Heart left ventricle (tissue), 16 donors: ENCODE results near the gene ACSS3. TPM values are rescaled to one million over a fixed set of nuclear protein-coding genes. Genes with fewer than 3 reads are reported as not detected.
A peak's percentile ranks its signal among the peaks of the same experiment; 100 is the strongest.

Experiments used
- ATAC-seq, 4 donors: fragments of 200-7000 bp; cut with Tn5 transposase; one replicate each; pipeline ENCODE4 v1.9.1; 2020 to 2022; ENCODE audit warnings: moderate library complexity in 4 of 4, mild to moderate bottlenecking in 3 of 4, moderate number of reproducible peaks in 1 of 4
- DNase-seq, 5 donors: peaks; one replicate each; pipeline ENCODE4 v3.0.0-alpha.2; 2020
- H3K27ac ChIP-seq, 12 donors: fragments of 200-600 bp; sonication (generic) in 4 of 12; one replicate each; pipeline versions ENCODE4 v1.5.0 to v1.8.0; 2016 to 2022; ENCODE audit warnings: mild to moderate bottlenecking in 2 of 12
- H3K27me3 ChIP-seq, 9 donors: fragments of 200-600 bp; sonication (generic) in 2 of 9; one replicate each; pipeline versions ENCODE4 v1.5.1 to v1.8.0; 2016 to 2022; ENCODE audit warnings: mild to moderate bottlenecking in 3 of 9
- H3K36me3 ChIP-seq, 9 donors: fragments of 200-600 bp; sonication (generic) in 2 of 9; one replicate each; pipeline versions ENCODE4 v1.5.0 to v1.8.0; 2018 to 2022; ENCODE audit warnings: mild to moderate bottlenecking in 2 of 9
- H3K4me1 ChIP-seq, 12 donors: fragments of 200-600 bp; sonication (generic) in 4 of 12; one replicate each; pipeline versions ENCODE4 v1.5.0 to v1.8.0; 2016 to 2022; ENCODE audit warnings: mild to moderate bottlenecking in 3 of 12
- H3K4me3 ChIP-seq, 12 donors: fragments of 200-600 bp; sonication (generic) in 4 of 12; one replicate each; pipeline versions ENCODE4 v1.5.0 to v1.8.0; 2017 to 2022; ENCODE audit warnings: mild to moderate bottlenecking in 9 of 12, moderate library complexity in 4 of 12
- H3K9me3 ChIP-seq, 12 donors: fragments of 200-600 bp; sonication (generic) in 4 of 12; one replicate each; pipeline versions ENCODE4 v1.5.0 to v1.8.0; 2016 to 2022; ENCODE audit warnings: mild to moderate bottlenecking in 1 of 12
- POLR2A ChIP-seq, 2 donors: fragments of 450-650 bp; IDR thresholded peaks; one replicate each; pipeline ENCODE4 v1.6.1; 2017; ENCODE audit warnings: antibody characterized with exemption in 2 of 2, mild to moderate bottlenecking in 2 of 2, moderate library complexity in 2 of 2
- WGBS, 4 donors: extraction: QIAGEN DNeasy Blood & Tissue Kit in 2 of 4; methylation state at CpG; one replicate each; pipeline versions ENCODE4 v1.1.5 to v1.1.7; 2013 to 2018; 5-methylcytosine and 5-hydroxymethylcytosine counted together
- intact Hi-C, 10 donors: fragments of 100-400 bp; cut with DNase I; formaldehyde crosslinking; loops; one replicate each; pipeline versions ENCODE4 v1.11.1 to v1.14.2; 2022
- polyA plus RNA-seq, 2 donors: library from polyadenylated mRNA; stranded (reverse); fragments of 200-250 nt; gene quantifications; one replicate each; pipeline ENCODE4 v1.2.3, GENCODE V29; 2013
- total RNA-seq, 9 donors: library from RNA; depleted of rRNA in 2 of 9; stranded (reverse); fragments of >200 nt in 2 of 9; fragmentation: NEBNext Ultra II Directional in 3 of 9; extraction: Animal tissue kit (Norgen Biotek cat#: 25700) in 3 of 9; gene quantifications; one replicate each; pipeline versions ENCODE4 v1.1.0 to v1.2.4, GENCODE V29; 2016 to 2023
- TF ChIP-seq, protein P1 (sequence below), 12 donors: fragments of 200-600 bp; sonication (generic) in 4 of 12; IDR thresholded peaks; one replicate each; pipeline versions ENCODE4 v1.5.0 to v1.8.0; 2018 to 2022; ENCODE audit warnings: antibody characterized with exemption in 12 of 12, mild to moderate bottlenecking in 5 of 12
- donor health status: ischemic (EF 13 %, LVEDD 7.1; RV severe dilation, severe dysfunction).
- donor health status: healthy with polysubstance abuse.
- donor health status: DM: no; HTN: yes; CAD: no.
- donor health status: DM: no; HTN: no; CAD: no.
- donor health status: ischemic (EF 25% LVEDD 6.9; RV normal size, moderate dysfunction).
- donor health status: ischemic (EF 25% LVEDD 5.7; RV mildly dilated, moderate dysfunction).
- donor health status: healthy.
- donor health status: DM: yes; HTN: yes; CAD: no.
- donor health status: ischemic (EF 35%, LVEDD 5.7; RV mildly dilated, moderate dysfunction).
- donor health status: nonischemic (EF 11% LVEDD 7.7; RV severe dilation, severe dysfunction).
- donor health status: DM: yes; HTN: yes; CAD: no.
- donor health status: PGD.
- donor health status: ischemic (EF 29% LVEDD 5.4; RV normal size, mild dysfunction).
- donor health status: nonischemic (EF 23%, LVEDD 6.1; RV moderate dilation, normal function).

ACSS3 gene
- total and polyA plus RNA-seq, 11 donors, result 8.6 to 36.0 (median 27.5) TPM

DNA sequence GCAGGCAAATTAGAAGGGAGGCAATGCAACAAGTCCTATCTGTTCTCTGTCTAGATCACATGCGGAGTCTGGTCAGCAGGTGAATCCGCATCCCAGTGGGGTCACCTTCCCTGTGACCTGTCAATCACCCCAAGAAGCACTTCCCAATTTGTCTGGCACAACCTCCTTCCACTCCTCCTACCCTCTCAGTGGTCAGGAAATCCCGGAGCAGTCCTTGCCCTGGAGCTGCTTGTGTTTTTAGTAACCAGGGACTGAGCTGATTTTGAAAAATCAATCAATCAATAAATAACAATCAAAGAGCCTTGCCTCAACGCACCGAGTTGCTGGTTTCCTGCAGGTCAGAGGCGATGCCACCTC is 572 bp upstream of the ACSS3 start:
- Histone ChIP-seq H3K4me3 (peak overlapping the region; percentile 59 to 93 (median 86)), H3K27ac (peak overlapping the region; percentile 72 to 98 (median 92)), H3K36me3 (no peaks in the 10 kb centered on the region), H3K4me1 (peaks cover 0 to 26% (median 8%) of the 10 kb centered on the region in 12 donors), H3K9me3 (no peaks in the 10 kb centered on the region), H3K27me3 (no peaks in the 10 kb centered on the region)
- intact Hi-C loops, result loop anchor here in 3 of 10 donors (2.0 to 10.0 kb wide), 5 partner anchors 55 to 255 kb away; partner anchors contain the start of gene LIN7A (in 2 of the 3)
- DNase-seq (peak in 4 of 5 donors; percentile 66 to 71 (median 68)), ATAC-seq (peak; percentile 88 to 94 (median 90))
- 4 to 9% (median 6%) methylated on average over 6 of the region's 6 CpGs for WGBS, 4 donors
- no peak for TF ChIP-seq POLR2A (IDR thresholded peaks at IDR 0.05)
- TF ChIP-seq, protein P1, sequence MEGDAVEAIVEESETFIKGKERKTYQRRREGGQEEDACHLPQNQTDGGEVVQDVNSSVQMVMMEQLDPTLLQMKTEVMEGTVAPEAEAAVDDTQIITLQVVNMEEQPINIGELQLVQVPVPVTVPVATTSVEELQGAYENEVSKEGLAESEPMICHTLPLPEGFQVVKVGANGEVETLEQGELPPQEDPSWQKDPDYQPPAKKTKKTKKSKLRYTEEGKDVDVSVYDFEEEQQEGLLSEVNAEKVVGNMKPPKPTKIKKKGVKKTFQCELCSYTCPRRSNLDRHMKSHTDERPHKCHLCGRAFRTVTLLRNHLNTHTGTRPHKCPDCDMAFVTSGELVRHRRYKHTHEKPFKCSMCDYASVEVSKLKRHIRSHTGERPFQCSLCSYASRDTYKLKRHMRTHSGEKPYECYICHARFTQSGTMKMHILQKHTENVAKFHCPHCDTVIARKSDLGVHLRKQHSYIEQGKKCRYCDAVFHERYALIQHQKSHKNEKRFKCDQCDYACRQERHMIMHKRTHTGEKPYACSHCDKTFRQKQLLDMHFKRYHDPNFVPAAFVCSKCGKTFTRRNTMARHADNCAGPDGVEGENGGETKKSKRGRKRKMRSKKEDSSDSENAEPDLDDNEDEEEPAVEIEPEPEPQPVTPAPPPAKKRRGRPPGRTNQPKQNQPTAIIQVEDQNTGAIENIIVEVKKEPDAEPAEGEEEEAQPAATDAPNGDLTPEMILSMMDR (IDR thresholded peaks at IDR 0.05), result no peak

DNA sequence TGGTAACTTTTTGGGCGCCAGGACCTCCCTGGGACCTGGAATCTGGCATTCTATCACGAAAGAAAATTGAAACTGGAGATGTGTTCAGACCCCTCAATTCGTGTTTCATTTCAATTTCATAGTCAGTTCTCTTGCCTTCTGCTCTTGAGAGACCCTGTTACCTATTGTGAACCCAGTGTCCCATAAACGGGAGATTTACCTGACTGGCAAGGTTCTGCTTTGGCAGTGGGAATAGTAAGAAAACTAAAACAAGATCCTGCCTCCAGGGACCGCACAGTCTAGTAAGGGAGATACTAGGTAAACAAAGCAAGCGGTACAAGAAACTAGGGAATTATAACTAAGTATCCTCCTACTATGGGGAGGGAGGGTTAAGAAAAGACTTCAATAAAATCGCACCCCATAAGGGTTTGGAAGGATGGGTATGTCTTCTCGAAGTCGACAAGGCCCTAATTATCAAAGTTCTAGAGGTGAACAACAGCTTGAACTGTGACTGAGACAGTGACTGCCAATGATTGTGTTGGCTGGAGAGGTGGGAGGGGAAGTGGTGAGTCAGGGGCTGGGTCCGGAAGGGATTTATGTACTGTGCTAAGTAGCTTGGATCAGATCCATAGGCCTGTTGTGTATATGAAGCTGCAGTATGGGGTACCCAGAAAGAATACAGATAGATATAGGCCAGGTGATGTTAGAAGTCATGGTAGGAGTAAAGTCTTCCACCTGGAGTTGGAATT is 754 bp downstream of the ACSS3 start:
- DNase-seq (peak in 3 of 5 donors; percentile 20 to 69 (median 34)), ATAC-seq (peak in 3 of 4 donors; percentile 47 to 73 (median 53))
- TF ChIP-seq, protein P1 (IDR thresholded peaks at IDR 0.05), result no peak
- peak in 1 of 2 donors; percentile 18 for TF ChIP-seq POLR2A (IDR thresholded peaks at IDR 0.05)
- intact Hi-C loops, result loop anchor here in 3 of 10 donors (1.0 to 10.0 kb wide), 5 partner anchors 56 to 256 kb away; partner anchors contain the start of gene LIN7A (in 2 of the 3)
- no peaks in the 10 kb centered on the region for H3K27me3 ChIP-seq
- no peaks in the 10 kb centered on the region for H3K9me3 ChIP-seq
- peak overlapping the region; percentile 72 to 98 (median 92) for H3K27ac ChIP-seq
- H3K4me3 ChIP-seq, result peak overlapping the region; percentile 59 to 93 (median 86)
- no peaks in the 10 kb centered on the region for H3K36me3 ChIP-seq
- H3K4me1 ChIP-seq, result peaks cover 0 to 28% (median 8%) of the 10 kb centered on the region in 12 donors
- WGBS, 4 donors, result 5 to 9% (median 7%) methylated on average over 10 of the region's 10 CpGs

DNA sequence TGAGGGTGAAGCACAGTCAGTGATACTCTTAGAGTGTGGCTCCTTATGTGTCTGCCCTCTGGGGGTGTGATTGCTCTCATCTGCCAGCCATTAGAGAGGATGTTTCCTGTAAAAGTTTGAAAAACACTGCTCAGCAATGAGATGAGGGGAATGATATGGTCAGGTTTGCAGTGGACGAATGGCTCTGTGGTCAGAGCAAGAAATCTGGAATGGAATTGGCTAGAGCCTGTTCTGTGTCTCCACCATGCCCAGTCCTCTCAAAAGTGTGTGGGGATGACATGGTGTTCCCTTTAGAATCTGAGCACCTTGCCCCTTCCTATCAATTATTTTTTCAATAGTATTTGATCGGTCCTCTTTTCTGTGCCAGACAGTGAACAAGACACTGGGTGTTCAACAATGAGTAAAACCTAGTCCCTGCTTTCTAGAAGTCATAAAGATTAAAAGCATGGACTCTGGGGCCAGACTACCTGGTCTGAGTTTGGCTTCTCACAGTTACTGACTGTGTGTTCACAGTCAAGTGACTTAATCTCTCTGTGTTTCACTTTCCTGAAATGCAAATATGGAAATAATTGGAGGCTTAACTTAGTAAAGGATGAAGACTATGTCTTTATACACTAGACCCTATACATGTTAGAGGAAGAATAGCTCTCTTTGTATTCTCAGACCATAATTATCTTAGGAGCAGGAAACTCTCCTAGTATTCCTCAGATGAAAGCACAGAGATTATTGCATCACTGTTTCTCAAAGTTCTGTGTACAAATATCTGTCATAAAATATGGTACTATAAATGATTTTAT is 1.6 kb downstream of the ACSS3 start:
- Histone ChIP-seq H3K27me3 (no peaks in the 10 kb centered on the region), H3K4me1 (peaks cover 0 to 36% (median 14%) of the 10 kb centered on the region in 12 donors), H3K4me3 (peak overlapping the region in 11 of 12 donors; percentile 59 to 93 (median 88)), H3K36me3 (no peaks in the 10 kb centered on the region), H3K9me3 (no peaks in the 10 kb centered on the region), H3K27ac (peak overlapping the region; percentile 72 to 98 (median 92))
- TF ChIP-seq, protein P1 (IDR thresholded peaks at IDR 0.05), result no peak
- no peak for TF ChIP-seq POLR2A (IDR thresholded peaks at IDR 0.05)
- ATAC-seq (peak in 1 of 4 donors; percentile 4), DNase-seq (no peak)
- 39 to 50% (median 48%) methylated on average over 2 of the region's 2 CpGs for WGBS, 4 donors
- intact Hi-C loops, result loop anchor here in 4 of 10 donors (5.0 to 10.0 kb wide), 5 partner anchors 57 to 257 kb away; partner anchors contain the start of gene LIN7A (in 2 of the 4)
